Measurements from ENCODE around the gene TBC1D7. TPM values are rescaled to one million over a fixed set of nuclear protein-coding genes. Genes with fewer than 3 reads are reported as not detected.

TBC1D7 gene
- polyA plus RNA-seq (2011; rRNA removed) (18.6 and 20.2 TPM in 2 replicates), polyA minus RNA-seq (2011; rRNA and poly(A)+ RNA removed) (13.5 and 13.9 TPM in 2 replicates)

DNA sequence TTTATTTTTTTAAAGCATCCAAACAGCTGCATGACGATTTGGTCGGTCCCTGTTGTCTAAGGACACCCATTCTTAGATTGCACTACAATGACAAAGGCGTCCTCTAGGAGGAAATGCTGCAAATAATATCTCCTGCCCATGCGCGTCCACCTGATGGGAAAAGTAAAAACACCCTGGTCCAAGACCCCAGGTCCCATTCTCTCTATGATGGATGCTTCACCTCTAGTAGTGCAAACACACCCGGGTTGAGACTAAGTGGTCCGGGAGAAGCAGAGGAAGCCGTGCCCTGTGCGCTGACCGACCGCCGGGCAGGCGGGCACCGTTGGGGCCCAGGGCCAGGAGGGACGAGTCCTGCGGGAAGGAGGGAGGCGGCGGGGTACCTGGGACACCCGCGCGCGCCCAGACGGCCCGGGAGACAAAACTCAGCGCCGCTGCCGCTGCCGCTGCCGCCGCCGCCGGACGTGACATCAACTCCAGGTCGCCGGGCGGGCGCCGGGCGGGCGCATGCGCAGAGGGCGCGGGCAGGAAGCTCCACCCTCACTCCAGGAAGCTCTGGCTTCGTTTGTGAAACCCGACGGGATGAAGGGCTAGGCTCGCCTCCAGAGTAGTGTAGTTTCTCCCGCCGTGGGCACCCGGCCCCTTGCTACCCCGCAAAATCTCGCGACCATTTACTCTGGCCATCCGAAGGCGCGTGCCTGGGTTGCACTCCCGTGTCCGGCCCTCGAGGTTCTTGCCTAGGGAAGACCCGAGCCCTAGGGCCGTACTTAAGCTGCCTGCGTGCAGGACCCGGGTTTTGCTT, at the start of gene TBC1D7:
TBC1D7 (minus strand) TSS at position 462 of the 799 bp plus-strand sequence. CDS start 1,639 bp downstream, outside the sequence.
- TF ChIP-seq, protein P1, sequence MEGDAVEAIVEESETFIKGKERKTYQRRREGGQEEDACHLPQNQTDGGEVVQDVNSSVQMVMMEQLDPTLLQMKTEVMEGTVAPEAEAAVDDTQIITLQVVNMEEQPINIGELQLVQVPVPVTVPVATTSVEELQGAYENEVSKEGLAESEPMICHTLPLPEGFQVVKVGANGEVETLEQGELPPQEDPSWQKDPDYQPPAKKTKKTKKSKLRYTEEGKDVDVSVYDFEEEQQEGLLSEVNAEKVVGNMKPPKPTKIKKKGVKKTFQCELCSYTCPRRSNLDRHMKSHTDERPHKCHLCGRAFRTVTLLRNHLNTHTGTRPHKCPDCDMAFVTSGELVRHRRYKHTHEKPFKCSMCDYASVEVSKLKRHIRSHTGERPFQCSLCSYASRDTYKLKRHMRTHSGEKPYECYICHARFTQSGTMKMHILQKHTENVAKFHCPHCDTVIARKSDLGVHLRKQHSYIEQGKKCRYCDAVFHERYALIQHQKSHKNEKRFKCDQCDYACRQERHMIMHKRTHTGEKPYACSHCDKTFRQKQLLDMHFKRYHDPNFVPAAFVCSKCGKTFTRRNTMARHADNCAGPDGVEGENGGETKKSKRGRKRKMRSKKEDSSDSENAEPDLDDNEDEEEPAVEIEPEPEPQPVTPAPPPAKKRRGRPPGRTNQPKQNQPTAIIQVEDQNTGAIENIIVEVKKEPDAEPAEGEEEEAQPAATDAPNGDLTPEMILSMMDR (IDR thresholded peaks at IDR 0.05; ENCODE audit: insufficient read depth, low read depth, low read length), result peak; percentile 26; the same call in 1 of the 2 replicates
- CTCF ChIA-PET, result interaction anchor here (0.8 to 8.5 kb wide), 6 partner anchors 50 to 421 kb away, joined by 3 to 147 read pairs (median 9); partner anchors contain the start of gene SIRT5
- DNase-seq (ENCODE audit: low read depth), result peak; percentile 57
- Histone ChIP-seq H3K27me3 (ENCODE audit: control insufficient read depth, insufficient read depth, low read length) (no peaks in the 10 kb centered on the region), H3K36me3 (ENCODE audit: control insufficient read depth, insufficient read depth, low read length) (peaks cover 1% of the 10 kb centered on the region; the same call in 1 of the 2 replicates), H3K4me3 (ENCODE audit: low read depth, low read length) (peak within 1 kb of the TSS; percentile 95)
- POLR2A ChIA-PET, result interaction anchor here (0.7 kb wide), 1 partner anchor 122 kb away, joined by 3 read pairs; no protein-coding TSS in a partner anchor

DNA sequence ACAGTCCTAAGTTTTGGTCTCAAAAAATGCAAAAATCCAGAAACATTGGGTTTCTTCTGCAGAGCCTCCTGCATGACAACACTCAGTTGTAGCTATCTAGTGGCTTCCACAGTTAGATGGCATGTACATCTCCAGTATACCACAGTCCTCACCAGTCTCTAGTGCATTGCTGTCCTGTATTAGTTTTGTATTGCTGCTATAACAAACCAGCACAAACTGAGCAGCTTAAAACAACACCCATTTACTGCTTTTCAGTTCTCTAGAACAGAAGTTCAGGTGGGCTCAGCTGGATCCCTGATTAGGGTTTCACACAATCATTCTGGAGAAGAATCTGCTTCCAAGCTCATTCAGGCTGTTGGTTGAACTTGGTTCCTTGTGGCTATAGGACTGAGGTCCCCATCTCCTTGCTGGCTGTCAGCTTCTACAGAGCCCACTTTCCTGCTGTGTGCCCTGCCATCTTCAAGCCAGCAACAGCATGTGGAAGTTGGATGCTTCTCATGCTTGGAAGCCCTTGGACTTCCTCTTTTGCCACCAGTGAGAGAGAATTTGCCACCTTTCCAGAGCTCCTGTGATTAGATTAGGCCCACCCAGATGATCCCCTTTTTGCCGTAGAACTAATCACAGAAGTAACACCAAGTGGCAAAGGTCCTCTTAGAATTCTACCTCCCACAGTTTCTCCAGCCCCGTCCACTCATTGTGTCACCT, 48.9 kb upstream of the TBC1D7 start:
- ChIA-PET POLR2A (no interaction called here), CTCF (interaction anchor here (1.0 kb wide), 1 partner anchor 161 kb away, joined by 3 read pairs; no protein-coding TSS in a partner anchor)
- Histone ChIP-seq H3K27me3 (ENCODE audit: control insufficient read depth, insufficient read depth, low read length) (no peaks in the 10 kb centered on the region), H3K36me3 (ENCODE audit: control insufficient read depth, insufficient read depth, low read length) (no peaks in the 10 kb centered on the region), H3K4me3 (ENCODE audit: low read depth, low read length) (no peak overlapping the region)
- TF ChIP-seq, protein P1 (IDR thresholded peaks at IDR 0.05; ENCODE audit: insufficient read depth, low read depth, low read length), result no peak
- no peak for DNase-seq (ENCODE audit: low read depth)

DNA sequence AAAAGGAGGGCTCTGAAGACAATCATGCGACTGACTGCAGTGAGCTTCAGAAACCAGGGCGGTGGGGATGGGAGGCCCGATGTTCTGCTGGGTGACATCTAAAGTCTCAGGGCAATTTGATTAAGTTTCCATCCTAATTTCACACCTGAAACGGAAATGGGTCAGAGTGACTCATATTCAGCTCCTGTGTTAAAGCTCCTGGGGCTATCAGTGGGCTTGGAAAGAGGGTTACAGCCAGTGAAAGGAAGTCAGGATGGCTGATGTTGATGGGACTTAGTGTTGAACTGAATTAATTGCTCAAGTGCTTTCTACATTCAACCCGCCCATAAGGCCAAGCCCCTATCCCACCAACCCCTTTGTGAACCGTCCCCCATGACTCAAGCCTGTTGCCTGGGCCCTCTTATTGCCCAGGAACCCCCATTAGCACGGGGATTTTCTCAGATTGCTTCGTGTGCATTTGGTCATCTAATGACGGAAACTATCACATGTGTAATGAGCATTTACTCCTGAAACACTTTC, 47.1 kb upstream of the TBC1D7 start:
- Histone ChIP-seq H3K4me3 (ENCODE audit: low read depth, low read length) (no peak overlapping the region), H3K36me3 (ENCODE audit: control insufficient read depth, insufficient read depth, low read length) (no peaks in the 10 kb centered on the region), H3K27me3 (ENCODE audit: control insufficient read depth, insufficient read depth, low read length) (no peaks in the 10 kb centered on the region)
- DNase-seq (ENCODE audit: low read depth), result no peak
- TF ChIP-seq, protein P1 (IDR thresholded peaks at IDR 0.05; ENCODE audit: insufficient read depth, low read depth, low read length), result no peak
- POLR2A ChIA-PET, result no interaction called here
- CTCF ChIA-PET, result no interaction called here

DNA sequence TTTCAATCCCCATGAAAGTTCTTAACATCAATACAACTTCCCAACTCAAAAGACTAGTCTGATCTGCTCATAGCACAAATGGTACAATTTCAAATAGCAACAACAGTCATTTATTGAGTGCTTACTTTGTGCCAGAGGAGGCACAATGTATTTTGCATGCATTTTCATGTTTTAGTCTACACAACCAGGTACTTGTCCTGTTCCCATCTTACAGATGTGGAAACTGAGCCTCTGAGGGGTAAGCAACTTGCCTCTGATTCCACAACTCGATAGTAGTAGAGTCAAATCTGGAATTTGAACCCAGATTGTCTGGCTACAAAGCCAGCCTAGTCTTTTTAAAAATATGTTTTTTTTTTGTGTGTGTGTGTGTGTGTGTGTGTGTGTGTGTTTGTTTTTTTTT, 45.6 kb upstream of the TBC1D7 start:
- TF ChIP-seq, protein P1 (IDR thresholded peaks at IDR 0.05; ENCODE audit: insufficient read depth, low read depth, low read length), result no peak
- H3K4me3 ChIP-seq (ENCODE audit: low read depth, low read length), result no peak overlapping the region
- DNase-seq (ENCODE audit: low read depth), result no peak
- no peaks in the 10 kb centered on the region for H3K36me3 ChIP-seq (ENCODE audit: control insufficient read depth, insufficient read depth, low read length)
- no peaks in the 10 kb centered on the region for H3K27me3 ChIP-seq (ENCODE audit: control insufficient read depth, insufficient read depth, low read length)
- CTCF ChIA-PET, result no interaction called here
- POLR2A ChIA-PET, result no interaction called here

DNA sequence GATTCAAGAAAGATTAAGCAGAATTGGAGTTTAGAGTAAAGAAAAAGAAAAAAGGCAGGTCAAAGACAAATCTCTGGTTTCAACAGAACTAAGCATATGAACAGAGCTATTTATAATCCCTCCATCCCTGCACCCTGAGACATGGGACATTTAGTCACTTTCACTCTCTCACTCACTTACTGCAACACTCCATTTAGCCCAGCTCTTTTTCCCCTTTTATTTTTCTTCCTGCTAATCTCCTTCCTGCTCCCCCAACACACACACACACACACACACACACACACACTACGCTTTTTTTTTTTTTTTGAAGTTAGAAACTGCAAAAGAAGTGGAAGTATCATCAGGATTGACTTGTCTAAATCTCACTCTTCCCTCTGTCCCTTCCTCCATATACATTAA, 45.1 kb upstream of the TBC1D7 start:
- Histone ChIP-seq H3K4me3 (ENCODE audit: low read depth, low read length) (no peak overlapping the region), H3K36me3 (ENCODE audit: control insufficient read depth, insufficient read depth, low read length) (no peaks in the 10 kb centered on the region), H3K27me3 (ENCODE audit: control insufficient read depth, insufficient read depth, low read length) (no peaks in the 10 kb centered on the region)
- TF ChIP-seq, protein P1 (IDR thresholded peaks at IDR 0.05; ENCODE audit: insufficient read depth, low read depth, low read length), result no peak
- CTCF ChIA-PET, result interaction anchor here (0.7 kb wide), 1 partner anchor 11 kb away, joined by 5 read pairs; no protein-coding TSS in a partner anchor
- POLR2A ChIA-PET, result no interaction called here
- no peak for DNase-seq (ENCODE audit: low read depth)

Data from BJ (cell line).